Fibroblast of villous mesenchyme (primary cell): ENCODE measurements around the gene FHAD1. TPM values are rescaled to one million over a fixed set of nuclear protein-coding genes. Genes with fewer than 3 reads are reported as not detected.

Experiments used
- DNase-seq: peaks from one replicate; pipeline ENCODE4 v3.0.0-alpha.2; 2010; ENCODE audit warnings: low read depth
- H3K4me3 ChIP-seq: 2 replicates; pipeline ENCODE4 v1.5.1; 2011; ENCODE audit warnings: low read depth, mild to moderate bottlenecking, low read length
- total RNA-seq: library from RNA; depleted of rRNA; stranded (reverse); fragments of >200 nt; gene quantifications from 2 replicates; pipeline ENCODE4 v1.2.3, GENCODE V29; 2012
- TF ChIP-seq, protein P1 (sequence below): IDR thresholded peaks from 2 replicates; pipeline ENCODE4 v1.5.1; 2012; ENCODE audit warnings: low read depth, mild to moderate bottlenecking, low read length; ENCODE audit not compliant: insufficient read depth

Gene FHAD1
- total RNA-seq, 1 donor = under 0.01 TPM

DNA sequence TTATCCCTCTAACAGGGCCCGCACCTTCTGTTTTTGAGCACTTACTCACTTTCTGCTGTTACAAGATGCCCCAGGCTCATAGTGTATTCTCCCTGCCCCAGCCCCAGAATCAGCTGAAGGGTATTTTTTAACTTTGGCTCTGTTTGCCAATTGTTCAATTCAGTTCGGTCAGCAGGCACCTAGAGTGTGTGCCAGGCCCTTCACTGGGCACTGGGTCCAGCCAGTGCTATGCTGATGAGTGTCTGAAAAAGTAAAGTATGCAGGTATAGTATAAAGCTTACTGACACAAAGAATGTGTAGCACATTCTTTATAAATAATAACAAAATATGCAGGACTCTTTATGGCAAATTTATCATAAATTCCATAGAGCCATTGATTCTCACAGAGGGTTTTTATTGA, 35.0 kb downstream of the FHAD1 start:
- no peak for DNase-seq
- TF ChIP-seq, protein P1, sequence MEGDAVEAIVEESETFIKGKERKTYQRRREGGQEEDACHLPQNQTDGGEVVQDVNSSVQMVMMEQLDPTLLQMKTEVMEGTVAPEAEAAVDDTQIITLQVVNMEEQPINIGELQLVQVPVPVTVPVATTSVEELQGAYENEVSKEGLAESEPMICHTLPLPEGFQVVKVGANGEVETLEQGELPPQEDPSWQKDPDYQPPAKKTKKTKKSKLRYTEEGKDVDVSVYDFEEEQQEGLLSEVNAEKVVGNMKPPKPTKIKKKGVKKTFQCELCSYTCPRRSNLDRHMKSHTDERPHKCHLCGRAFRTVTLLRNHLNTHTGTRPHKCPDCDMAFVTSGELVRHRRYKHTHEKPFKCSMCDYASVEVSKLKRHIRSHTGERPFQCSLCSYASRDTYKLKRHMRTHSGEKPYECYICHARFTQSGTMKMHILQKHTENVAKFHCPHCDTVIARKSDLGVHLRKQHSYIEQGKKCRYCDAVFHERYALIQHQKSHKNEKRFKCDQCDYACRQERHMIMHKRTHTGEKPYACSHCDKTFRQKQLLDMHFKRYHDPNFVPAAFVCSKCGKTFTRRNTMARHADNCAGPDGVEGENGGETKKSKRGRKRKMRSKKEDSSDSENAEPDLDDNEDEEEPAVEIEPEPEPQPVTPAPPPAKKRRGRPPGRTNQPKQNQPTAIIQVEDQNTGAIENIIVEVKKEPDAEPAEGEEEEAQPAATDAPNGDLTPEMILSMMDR = no peak
- H3K4me3 ChIP-seq = no peak overlapping the region

DNA sequence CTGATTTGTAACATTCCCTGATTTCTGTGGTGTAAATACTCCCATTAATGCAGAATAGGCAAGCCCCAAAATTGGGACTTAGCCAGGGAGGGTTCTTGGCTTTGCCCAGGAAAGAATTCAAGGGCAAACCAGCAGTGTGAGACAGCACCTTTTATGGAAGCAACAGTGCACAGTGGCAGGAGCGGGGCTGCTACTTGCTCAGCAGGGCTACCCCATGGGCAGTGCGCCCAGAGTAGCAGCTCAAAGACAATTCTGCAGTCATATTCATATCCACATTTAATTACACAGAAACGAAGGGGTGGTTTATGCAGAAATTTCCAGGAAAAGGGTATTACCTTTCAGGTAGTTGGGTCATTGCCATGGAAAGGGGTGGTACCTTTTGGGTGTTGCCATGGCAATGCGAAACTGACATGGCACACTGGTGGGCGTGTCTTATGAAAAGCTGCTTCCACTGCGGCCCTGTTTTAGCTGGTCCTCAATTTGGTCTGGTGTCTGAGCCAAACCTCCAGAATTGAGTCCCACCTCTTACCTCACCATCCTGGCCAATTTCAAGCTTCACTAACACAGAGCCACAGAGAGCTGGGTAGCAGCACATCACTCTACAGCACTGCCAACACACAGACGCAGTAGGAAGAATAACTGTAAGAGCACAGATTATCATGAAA, 35.9 kb downstream of the FHAD1 start:
- TF ChIP-seq, protein P1 = no peak

DNA sequence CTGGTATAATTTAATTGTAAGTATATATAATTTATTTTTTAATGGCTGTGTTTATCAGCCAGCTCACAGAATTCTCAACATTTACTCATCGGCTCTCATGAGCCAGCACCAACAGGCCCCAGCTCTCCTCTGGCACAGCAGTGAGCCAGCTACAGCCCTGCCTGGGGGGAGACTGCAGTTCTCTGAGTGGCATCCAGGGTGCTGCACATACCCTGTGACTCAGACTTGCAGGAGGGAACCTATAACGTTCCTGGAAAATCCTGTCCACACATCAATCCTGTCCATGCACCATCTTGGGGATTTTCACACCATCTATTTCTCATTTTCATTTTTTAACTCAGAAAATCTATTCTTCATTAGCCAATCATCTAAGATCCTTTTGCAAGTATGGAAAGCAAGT, 36.5 kb downstream of the FHAD1 start:
- no peak overlapping the region for H3K4me3 ChIP-seq
- TF ChIP-seq, protein P1 = peak; percentile 20
- no peak for DNase-seq

More for the DNA sequence above, 35.9 kb downstream of the FHAD1 start:
- DNase-seq = no peak
- no peak overlapping the region for H3K4me3 ChIP-seq

DNA sequence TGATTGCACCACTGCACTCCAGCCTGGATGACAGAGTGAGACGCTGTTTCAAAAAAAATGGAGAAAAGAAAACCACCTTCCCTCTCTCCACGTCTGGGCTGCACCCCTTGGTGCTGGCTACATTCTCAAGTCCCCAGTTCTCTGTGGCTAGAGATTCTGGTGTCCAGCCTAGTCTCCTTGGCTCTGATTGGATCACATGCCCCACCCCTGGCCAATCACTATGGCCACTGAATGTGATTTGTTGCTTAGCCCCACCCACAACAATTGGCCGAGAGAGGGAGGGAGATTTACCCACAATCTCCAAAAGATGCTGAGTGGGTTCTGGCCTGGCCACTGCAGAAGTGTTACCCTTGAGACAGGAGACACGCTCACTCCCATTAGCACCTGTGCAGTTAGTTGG, 39.4 kb downstream of the FHAD1 start:
- H3K4me3 ChIP-seq = no peak overlapping the region
- TF ChIP-seq, protein P1 = no peak
- DNase-seq = no peak

DNA sequence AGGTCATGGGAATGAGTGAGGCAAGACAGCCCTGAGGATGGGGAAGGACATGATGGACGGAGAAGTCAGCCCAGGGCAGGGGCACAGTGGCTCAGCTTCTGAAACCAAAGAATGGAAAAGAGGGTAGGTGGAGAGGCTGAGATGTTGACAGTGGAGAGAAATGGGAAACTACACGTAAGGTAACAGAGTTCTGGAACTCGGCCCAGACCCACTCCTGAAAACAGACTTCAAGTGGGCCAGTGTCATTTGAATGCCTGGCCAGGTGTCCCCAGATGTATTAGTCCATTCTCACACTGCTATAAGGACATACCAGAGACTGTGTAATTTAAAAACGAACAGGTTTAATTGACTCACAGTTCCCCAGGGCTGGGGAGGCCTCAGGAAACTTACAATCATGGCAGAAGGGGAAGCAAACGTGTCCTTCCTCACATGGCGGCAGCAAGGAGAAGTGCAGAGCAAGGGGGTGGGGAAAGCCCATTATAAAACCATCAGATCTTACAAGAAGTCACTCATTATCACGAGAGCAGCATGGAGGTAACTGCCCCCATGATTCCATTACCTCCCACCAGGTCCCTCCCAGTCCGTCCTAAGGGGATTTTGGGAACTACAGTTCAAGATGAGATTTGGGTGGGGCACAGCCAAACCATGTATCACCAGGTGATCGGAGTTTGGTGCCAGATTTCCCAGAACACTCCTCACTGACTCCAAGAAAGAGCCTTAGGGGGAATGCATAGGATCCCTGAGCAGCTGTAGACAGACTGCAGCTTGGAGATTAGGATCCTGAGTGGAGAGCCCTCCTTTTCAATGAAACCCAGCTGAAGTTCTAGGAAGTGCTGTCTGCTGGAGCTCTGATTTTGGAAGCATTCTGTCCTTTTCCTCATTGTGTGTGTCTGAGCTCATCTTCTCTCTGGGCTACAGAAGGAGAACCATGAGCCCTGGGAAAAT, 40.3 kb downstream of the FHAD1 start:
- DNase-seq = no peak
- H3K4me3 ChIP-seq = no peak overlapping the region
- TF ChIP-seq, protein P1 = no peak

DNA sequence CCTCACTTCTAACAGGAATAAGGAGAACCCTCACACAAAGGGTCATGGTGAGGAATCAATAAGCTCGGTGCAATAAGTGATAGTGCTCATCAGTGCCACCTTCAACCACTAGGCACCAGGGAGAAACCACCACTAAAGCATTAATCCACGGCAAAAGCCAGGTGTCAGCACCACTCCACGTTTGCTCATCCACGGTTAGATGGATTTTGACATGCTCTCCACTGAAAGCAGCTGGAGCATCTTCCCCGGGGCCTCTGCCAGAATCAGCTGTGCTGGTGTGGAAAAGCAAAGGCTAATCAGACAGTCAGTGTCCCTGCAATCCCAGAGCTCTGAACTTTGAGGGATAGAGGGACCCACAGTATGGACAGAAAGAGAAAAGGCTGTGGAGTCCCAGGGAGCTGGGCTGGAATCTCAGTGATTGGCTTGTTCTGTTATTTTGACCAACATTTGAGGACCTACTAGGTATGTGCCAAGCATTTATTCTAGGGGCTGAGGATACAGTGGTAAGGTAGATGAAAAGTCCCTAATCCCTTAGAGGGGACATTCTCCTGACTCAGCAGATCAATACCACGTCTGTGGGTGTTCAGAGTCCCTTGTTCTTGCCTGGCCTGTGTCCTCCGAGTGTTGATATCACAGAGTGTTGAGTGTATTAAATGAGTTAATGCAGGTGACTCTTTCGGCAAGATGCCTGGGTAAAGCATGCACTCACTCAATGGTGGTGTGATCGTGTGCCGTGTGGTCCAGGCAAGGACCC, 41.3 kb downstream of the FHAD1 start:
- no peak for DNase-seq
- TF ChIP-seq, protein P1 = no peak
- no peak overlapping the region for H3K4me3 ChIP-seq
